GM12873 (cell line): ENCODE measurements around the gene MINAR2.

Experiments
- TF ChIP-seq, protein P1 (sequence below): IDR thresholded peaks from 2 replicates; pipeline ENCODE4 v1.5.1; 2012; ENCODE audit warnings: low read depth, mild to moderate bottlenecking, moderate library complexity, low read length, control low read depth; ENCODE audit not compliant: insufficient read depth; ENCODE audit errors: missing control alignments

MINAR2 gene

GRCh38 chr5:129747572-129748407 lies at the start of gene MINAR2:
Gene MINAR2 (plus strand): TSS chr5:129748094. CDS start chr5:129748191, 97 bp downstream.
- TF ChIP-seq, protein P1, sequence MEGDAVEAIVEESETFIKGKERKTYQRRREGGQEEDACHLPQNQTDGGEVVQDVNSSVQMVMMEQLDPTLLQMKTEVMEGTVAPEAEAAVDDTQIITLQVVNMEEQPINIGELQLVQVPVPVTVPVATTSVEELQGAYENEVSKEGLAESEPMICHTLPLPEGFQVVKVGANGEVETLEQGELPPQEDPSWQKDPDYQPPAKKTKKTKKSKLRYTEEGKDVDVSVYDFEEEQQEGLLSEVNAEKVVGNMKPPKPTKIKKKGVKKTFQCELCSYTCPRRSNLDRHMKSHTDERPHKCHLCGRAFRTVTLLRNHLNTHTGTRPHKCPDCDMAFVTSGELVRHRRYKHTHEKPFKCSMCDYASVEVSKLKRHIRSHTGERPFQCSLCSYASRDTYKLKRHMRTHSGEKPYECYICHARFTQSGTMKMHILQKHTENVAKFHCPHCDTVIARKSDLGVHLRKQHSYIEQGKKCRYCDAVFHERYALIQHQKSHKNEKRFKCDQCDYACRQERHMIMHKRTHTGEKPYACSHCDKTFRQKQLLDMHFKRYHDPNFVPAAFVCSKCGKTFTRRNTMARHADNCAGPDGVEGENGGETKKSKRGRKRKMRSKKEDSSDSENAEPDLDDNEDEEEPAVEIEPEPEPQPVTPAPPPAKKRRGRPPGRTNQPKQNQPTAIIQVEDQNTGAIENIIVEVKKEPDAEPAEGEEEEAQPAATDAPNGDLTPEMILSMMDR = no peak

GRCh38 chr5:129698661-129699060 lies 49.2 kb upstream of the MINAR2 start:
- TF ChIP-seq, protein P1 = no peak

DNA sequence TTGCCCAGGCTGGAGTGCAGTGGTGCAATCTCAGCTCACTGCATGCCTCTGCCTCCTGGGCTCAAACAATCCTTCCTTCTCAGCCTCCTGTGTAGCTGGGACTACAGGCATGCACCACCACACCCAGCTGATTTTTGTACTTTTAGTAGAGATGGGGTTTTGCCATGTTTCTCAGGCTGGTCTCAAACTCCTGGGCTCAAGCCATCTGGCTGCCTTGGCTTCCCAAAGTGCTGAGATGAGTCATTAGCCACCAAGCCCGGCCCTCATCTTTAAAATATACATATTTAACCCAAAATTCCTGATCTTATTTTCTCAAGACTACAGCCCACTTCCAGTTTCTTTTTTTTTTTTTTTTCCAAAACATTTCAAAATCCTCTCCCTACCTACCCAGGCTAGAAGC lies 31.7 kb upstream of the MINAR2 start:
- TF ChIP-seq, protein P1 = no peak

- TF ChIP-seq, protein P1 = no peak
Measured at GRCh38 chr5:129716651-129717050, 31.2 kb upstream of the MINAR2 start.

- TF ChIP-seq, protein P1 = no peak
Measured at GRCh38 chr5:129717751-129718310, 30.1 kb upstream of the MINAR2 start.

GRCh38 chr5:129718471-129719090 lies 29.3 kb upstream of the MINAR2 start:
- TF ChIP-seq, protein P1 = no peak

GRCh38 chr5:129724222-129724621 lies 23.7 kb upstream of the MINAR2 start:
- TF ChIP-seq, protein P1 = no peak
